Activated CD4-positive, alpha-beta T cell treated with anti-CD3 and anti-CD28 coated beads, Interleukin-2, amount 10 ng/mL, durations not matched to agents 7 days and 5 days (primary cell): Measurements from ENCODE around the gene SPATA32. TPM values are rescaled to one million over a fixed set of nuclear protein-coding genes. Genes with fewer than 3 reads are reported as not detected.
A peak's percentile ranks its signal among the peaks of the same experiment; 100 is the strongest.

Experiments
- CTCF ChIA-PET: fragments of 350-600 bp; sonication (Branson Sonifier 250); formaldehyde crosslinking; loops from one replicate; lab custom pipeline; 2021; ENCODE audit warnings: antibody characterized with exemption; lab: Charles Lee
- POLR2A ChIA-PET: fragments of 350-600 bp; sonication (Branson Sonifier 250); formaldehyde crosslinking; loops from one replicate; lab custom pipeline; 2021; ENCODE audit warnings: antibody characterized with exemption; lab: Charles Lee
- DNase-seq: peaks from one replicate; pipeline ENCODE4 v3.0.0-alpha.2; 2020
- H3K27ac Mint-ChIP-seq: one replicate; pipeline ENCODE4 v1.8.0; 2021; ENCODE audit warnings: mild to moderate bottlenecking, moderate library complexity, mixed read lengths
- H3K27me3 Mint-ChIP-seq: one replicate; pipeline ENCODE4 v1.8.0; 2021; ENCODE audit warnings: mixed read lengths
- H3K36me3 Mint-ChIP-seq: one replicate; pipeline ENCODE4 v1.8.0; 2021; ENCODE audit warnings: low read depth, mixed read lengths
- H3K4me1 Mint-ChIP-seq: one replicate; pipeline ENCODE4 v1.8.0; 2021; ENCODE audit warnings: mixed read lengths
- H3K4me3 Mint-ChIP-seq: one replicate; pipeline ENCODE4 v1.8.0; 2021; ENCODE audit warnings: mild to moderate bottlenecking, moderate library complexity, mixed read lengths
- H3K9me3 Mint-ChIP-seq: one replicate; pipeline ENCODE4 v1.8.0; 2021; ENCODE audit warnings: mixed read lengths
- total RNA-seq, 2 experiments: library from RNA; stranded (reverse); gene quantifications; one replicate each; pipeline ENCODE4 v1.2.3, GENCODE V29; 2021

The SPATA32 gene
- total RNA-seq, 2 experiments from 2014 or later: 0.27 to 0.67 TPM

DNA sequence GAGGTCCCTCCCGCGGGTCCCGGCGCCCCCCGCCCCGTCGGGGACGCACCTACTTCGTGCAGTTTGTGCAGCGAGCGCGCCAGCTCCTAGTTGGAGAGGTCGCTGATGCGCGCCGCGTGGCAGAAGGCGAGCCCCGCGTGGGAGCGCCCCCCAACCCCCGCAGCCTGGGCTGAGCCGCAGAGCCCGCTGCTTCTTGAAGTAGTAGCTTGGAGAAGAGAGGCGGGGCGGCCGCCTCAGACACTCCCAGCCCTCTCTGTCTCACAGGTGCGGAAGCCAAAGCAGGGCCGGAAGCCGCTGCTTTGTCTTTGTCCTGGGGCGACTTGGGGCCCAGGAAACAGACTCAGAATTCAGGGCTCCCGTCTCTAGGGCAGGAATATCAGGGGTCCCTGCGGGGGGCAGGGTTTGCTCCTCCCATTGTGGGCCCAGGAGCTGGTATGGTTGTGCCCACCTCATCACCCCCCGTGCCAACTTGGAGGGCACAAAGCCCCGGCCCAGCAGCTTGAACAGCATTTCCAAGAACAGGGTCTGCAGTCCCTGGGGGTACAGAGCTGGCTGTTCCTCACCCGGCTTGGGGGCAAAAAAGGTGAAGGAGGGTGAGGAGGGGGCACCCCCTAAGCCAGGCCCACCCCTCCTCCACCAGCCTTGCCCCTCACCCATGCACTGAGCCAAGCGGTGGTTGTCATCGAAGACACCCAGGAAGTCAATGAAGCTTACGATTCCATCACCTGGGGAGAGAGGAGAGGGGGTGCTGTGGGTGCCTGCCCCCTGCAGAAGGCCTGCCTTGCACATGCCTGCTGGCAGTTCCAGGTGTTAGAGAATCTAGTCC lies 13.5 kb downstream of the SPATA32 start:
- Mint-ChIP-seq H3K27me3 (no peaks in the 10 kb centered on the region), H3K36me3 (peaks cover 61% of the 10 kb centered on the region), H3K4me1 (peaks cover 73% of the 10 kb centered on the region), H3K9me3 (no peaks in the 10 kb centered on the region), H3K4me3 (peak overlapping the region; percentile 83), H3K27ac (peak overlapping the region; percentile 95)
- CTCF ChIA-PET: interaction anchor here (0.7 to 5.1 kb wide), 10 partner anchors 8 to 51 kb away, joined by 3 to 39 read pairs (median 4); no protein-coding TSS in a partner anchor
- peak; percentile 89 for DNase-seq
- POLR2A ChIA-PET: interaction anchor here (0.6 to 1.2 kb wide), 6 partner anchors 19 to 149 kb away, joined by 3 to 5 read pairs (median 4); no protein-coding TSS in a partner anchor

DNA sequence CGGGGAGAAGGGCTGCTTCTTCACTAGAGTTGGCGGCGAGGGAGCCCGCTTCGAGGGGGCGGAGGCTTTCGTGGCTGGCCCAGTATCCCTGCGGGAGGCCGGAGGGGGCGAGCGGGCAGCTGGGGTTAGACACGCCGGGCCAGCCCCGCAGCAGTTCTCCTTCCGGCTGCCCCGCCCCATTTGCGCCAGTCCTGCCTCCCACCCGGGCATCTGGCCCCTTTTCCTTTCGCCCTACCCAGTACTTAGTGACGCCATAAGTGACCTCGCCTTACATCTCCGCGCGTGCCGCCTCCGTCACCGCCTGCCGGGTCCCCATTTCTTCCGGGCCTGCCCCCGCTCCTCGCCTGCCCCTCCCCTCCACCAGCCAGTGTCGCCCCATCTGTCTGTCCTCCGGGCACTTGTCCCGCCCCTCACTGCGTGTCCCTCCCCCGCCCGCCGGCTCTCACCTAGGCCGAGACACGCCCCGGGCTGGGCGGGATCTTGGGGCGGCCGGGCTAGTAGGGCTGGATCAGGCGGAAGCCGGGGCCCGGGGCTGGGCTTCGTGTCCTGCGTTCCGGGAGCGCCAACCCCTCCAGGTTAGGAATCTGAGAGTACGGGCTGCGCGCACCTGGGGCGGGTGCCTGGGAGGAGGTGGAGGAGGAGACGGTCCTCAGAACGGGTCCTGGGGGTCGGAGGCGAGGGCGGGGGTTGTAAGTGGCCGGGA lies 14.3 kb downstream of the SPATA32 start:
- H3K36me3 Mint-ChIP-seq: peaks cover 69% of the 10 kb centered on the region
- CTCF ChIA-PET: interaction anchor here (0.9 to 5.1 kb wide), 13 partner anchors 12 to 112 kb away, joined by 3 to 39 read pairs (median 4); partner anchors contain the start of gene ACBD4
- H3K4me3 Mint-ChIP-seq: peak overlapping the region; percentile 83
- no peaks in the 10 kb centered on the region for H3K9me3 Mint-ChIP-seq
- H3K4me1 Mint-ChIP-seq: peaks cover 71% of the 10 kb centered on the region
- POLR2A ChIA-PET: interaction anchor here (0.6 to 1.2 kb wide), 3 partner anchors 18 to 29 kb away, joined by 3 to 5 read pairs (median 3); no protein-coding TSS in a partner anchor
- no peaks in the 10 kb centered on the region for H3K27me3 Mint-ChIP-seq
- peak; percentile 97 for DNase-seq
- H3K27ac Mint-ChIP-seq: peak overlapping the region; percentile 92

DNA sequence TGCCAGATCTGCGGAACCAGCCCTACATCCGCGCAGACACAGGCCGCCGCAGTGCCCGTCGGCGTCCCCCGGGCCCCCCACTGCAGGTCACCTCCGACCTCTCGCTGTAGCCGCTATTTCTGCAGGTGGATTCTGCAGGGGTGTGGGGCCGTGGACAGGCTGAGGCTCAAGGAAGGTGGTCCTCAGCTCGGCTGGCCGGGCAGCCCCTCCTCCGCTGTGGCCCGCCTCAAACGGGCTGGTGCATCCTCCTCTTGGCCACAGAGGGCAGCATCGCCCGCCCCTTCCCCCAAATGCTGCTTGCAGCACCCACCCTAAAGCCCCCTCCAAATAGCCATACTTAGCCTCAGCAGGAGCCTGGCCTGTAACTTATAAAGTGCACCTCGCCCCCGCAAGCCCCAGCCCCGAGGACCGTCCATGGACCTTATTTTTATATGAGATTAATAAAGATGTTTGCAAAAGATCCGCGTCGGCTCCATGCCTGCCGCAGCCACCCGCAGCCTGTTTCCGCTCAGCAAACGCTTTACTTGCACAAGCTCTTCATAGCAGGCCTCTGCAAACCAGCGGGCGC lies 14.9 kb downstream of the SPATA32 start:
- POLR2A ChIA-PET: no interaction called here
- Mint-ChIP-seq H3K36me3 (peaks cover 74% of the 10 kb centered on the region), H3K27me3 (no peaks in the 10 kb centered on the region), H3K9me3 (no peaks in the 10 kb centered on the region), H3K27ac (peak overlapping the region; percentile 92), H3K4me1 (peaks cover 72% of the 10 kb centered on the region), H3K4me3 (peak overlapping the region; percentile 83)
- CTCF ChIA-PET: interaction anchor here (1.0 to 5.1 kb wide), 12 partner anchors 12 to 112 kb away, joined by 3 to 39 read pairs (median 4); partner anchors contain the start of genes ACBD4 and FMNL1
- DNase-seq: peak; percentile 81

DNA sequence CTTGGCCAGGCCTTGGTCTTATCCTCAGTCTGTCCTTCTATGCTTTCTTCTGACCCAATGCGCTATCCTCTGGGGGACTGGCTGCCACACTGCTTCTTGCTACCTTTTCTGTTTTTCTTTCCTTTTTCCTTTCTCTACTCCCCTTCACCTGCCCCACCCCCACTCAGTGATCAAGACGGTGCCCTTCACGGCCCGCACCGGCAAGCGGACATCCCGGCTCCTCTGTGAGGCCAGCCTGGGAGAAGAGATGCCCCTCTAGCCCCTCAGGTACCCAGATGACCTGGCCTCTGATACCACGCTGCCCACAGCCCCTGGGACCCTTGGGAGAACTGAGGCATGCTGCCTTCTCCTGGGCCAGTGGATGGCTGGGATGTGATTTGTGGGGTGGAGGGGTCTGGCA lies 15.6 kb downstream of the SPATA32 start:
- Mint-ChIP-seq H3K27me3 (no peaks in the 10 kb centered on the region), H3K36me3 (peaks cover 71% of the 10 kb centered on the region), H3K4me1 (peaks cover 70% of the 10 kb centered on the region), H3K9me3 (no peaks in the 10 kb centered on the region), H3K27ac (peak overlapping the region; percentile 92), H3K4me3 (peak overlapping the region; percentile 83)
- CTCF ChIA-PET: interaction anchor here (0.6 to 5.1 kb wide), 9 partner anchors 14 to 111 kb away, joined by 3 to 39 read pairs (median 4); partner anchors contain the start of genes ACBD4 and FMNL1
- POLR2A ChIA-PET: no interaction called here
- no peak for DNase-seq

DNA sequence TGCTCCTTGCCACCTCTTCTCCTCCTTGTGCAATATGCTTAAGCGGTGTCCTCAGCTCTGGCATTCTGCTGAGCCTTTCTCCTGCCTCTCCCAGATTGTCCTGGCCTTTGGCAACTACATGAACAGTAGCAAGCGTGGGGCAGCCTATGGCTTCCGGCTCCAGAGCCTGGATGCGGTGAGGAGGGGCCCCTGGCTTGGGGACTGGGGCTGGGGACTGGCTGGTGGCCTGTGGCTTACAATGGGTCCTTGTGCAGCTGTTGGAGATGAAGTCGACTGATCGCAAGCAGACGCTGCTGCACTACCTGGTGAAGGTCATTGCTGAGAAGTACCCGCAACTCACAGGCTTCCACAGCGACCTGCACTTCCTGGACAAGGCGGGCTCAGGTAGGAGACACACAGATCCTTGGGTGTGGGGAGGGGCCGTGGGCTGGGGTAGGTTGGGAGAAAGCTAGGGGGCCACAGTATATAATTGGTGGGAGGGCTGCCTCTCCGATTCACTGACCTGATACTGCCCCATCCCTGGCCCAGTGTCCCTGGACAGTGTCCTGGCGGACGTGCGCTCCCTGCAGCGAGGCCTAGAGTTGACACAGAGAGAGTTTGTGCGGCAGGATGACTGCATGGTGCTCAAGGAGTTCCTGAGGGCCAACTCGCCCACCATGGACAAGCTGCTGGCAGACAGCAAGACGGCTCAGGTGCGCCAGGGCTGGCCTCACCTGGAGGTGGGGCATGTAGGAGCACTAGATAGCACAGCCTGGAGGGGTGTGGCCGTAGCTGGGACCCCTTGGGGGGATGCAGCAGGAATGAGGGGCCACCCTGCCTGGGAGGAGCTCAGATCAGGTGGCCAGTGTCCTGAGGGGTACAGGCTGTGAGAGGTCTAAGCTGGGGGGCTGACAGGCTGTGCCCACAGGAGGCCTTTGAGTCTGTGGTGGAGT lies 16.9 kb downstream of the SPATA32 start:
- H3K27ac Mint-ChIP-seq: peak overlapping the region; percentile 60
- ChIA-PET POLR2A (no interaction called here), CTCF (interaction anchor here (0.6 to 5.1 kb wide), 6 partner anchors 9 to 110 kb away, joined by 3 to 39 read pairs (median 4); partner anchors contain the start of gene ACBD4)
- no peak overlapping the region for H3K4me3 Mint-ChIP-seq
- no peaks in the 10 kb centered on the region for H3K27me3 Mint-ChIP-seq
- H3K9me3 Mint-ChIP-seq: no peaks in the 10 kb centered on the region
- DNase-seq: no peak
- peaks cover 60% of the 10 kb centered on the region for H3K4me1 Mint-ChIP-seq
- H3K36me3 Mint-ChIP-seq: peaks cover 74% of the 10 kb centered on the region

DNA sequence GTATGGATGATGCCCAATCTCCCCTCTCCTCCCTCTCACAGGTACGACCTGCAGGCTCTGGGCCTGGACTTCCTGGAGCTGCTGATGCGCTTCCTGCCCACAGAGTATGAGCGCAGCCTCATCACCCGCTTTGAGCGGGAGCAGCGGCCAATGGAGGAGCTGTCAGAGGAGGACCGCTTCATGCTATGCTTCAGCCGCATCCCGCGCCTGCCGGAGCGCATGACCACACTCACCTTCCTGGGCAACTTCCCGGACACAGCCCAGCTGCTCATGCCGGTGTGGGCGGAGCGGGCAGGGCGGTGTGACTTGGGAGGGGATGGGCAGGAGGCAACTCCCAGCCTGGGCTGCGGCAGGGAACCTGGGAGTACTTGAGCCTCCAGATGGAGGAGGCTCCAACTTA lies 18.1 kb downstream of the SPATA32 start:
- Mint-ChIP-seq H3K27ac (peak overlapping the region; percentile 79), H3K9me3 (no peaks in the 10 kb centered on the region), H3K36me3 (peaks cover 76% of the 10 kb centered on the region), H3K4me3 (no peak overlapping the region), H3K4me1 (peaks cover 57% of the 10 kb centered on the region), H3K27me3 (no peaks in the 10 kb centered on the region)
- ChIA-PET POLR2A (no interaction called here), CTCF (interaction anchor here (0.9 to 3.1 kb wide), 4 partner anchors 13 to 108 kb away, joined by 3 to 11 read pairs (median 4); partner anchors contain the start of gene ACBD4)
- no peak for DNase-seq

DNA sequence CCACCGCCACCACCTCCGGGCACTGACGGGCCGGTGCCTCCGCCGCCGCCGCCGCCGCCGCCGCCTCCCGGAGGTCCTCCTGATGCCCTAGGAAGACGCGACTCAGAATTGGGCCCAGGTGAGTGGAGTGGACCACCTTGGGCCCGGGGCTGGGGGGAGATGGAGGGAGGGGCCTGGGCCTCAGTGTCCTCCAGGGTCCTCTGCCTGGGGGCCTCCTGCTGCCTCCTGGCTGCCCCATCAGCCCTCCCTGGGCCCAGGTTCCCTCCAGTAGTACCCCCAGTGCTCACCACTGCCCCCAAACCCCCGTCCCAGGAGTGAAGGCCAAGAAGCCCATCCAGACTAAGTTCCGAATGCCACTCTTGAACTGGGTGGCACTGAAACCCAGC lies 19.9 kb downstream of the SPATA32 start:
- Mint-ChIP-seq H3K4me3 (no peak overlapping the region), H3K4me1 (peaks cover 57% of the 10 kb centered on the region), H3K27ac (no peak overlapping the region), H3K27me3 (no peaks in the 10 kb centered on the region), H3K9me3 (no peaks in the 10 kb centered on the region), H3K36me3 (peaks cover 85% of the 10 kb centered on the region)
- CTCF ChIA-PET: interaction anchor here (1.9 to 3.1 kb wide), 2 partner anchors 11 to 143 kb away, joined by 5 to 11 read pairs; no protein-coding TSS in a partner anchor
- no peak for DNase-seq
- POLR2A ChIA-PET: no interaction called here

DNA sequence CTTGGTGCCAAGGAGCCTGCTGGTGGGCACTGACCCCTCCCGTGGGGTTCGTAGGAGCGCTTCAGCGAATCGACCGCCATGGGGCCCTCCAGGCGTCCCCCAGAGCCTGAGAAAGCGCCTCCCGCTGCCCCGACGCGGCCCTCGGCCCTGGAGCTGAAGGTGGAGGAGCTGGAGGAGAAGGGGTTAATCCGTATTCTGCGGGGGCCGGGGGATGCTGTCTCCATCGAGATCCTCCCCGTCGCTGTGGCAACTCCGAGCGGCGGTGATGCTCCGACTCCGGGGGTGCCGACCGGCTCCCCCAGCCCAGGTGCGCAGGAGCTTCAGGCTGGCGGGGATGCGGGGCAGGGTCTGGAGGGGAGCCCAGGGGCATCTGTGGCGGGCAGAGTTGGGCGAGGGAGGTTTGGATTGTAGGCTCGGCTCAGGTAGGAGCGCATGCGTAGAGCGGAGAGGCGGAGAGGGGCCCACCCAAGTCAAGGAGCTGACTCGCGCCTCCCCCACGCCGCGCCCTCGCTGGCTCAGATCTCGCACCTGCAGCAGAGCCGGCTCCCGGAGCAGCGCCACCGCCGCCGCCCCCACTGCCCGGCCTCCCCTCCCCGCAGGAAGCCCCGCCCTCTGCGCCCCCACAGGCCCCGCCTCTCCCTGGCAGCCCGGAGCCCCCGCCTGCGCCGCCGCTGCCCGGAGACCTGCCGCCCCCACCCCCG lies 20.4 kb downstream of the SPATA32 start:
- ChIA-PET POLR2A (no interaction called here), CTCF (interaction anchor here (1.9 to 3.1 kb wide), 2 partner anchors 11 to 144 kb away, joined by 5 to 11 read pairs; no protein-coding TSS in a partner anchor)

DNA sequence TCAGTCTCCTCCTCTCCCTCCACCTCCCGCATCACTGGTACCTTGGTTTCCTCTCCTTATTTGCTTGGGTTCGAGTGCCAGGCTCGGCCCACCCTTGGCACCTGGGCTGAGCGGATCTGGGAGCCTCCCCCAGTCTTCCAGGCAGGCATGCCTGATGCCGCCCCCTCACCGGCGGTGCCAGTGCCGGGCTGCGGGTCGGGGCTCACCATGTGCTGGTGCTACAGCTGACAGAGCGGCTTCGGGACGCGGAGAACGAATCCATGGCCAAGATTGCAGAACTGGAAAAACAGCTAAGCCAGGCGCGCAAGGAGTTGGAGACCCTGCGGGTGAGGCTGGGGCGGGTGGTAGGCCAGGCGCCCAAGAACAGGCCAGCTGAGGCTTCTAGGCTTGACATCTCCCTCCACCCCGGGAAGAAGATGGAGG lies 21.0 kb downstream of the SPATA32 start:
- Mint-ChIP-seq H3K36me3 (peaks cover 81% of the 10 kb centered on the region), H3K4me1 (peaks cover 48% of the 10 kb centered on the region), H3K4me3 (no peak overlapping the region), H3K27ac (peak overlapping the region; percentile 5), H3K9me3 (no peaks in the 10 kb centered on the region), H3K27me3 (no peaks in the 10 kb centered on the region)
- ChIA-PET POLR2A (no interaction called here), CTCF (interaction anchor here (1.9 kb wide), 1 partner anchor 145 kb away, joined by 5 read pairs; no protein-coding TSS in a partner anchor)
- DNase-seq: no peak

More for the DNA sequence above, 20.4 kb downstream of the SPATA32 start:
- Mint-ChIP-seq H3K27me3 (no peaks in the 10 kb centered on the region), H3K4me3 (no peak overlapping the region), H3K27ac (no peak overlapping the region), H3K36me3 (peaks cover 82% of the 10 kb centered on the region), H3K9me3 (no peaks in the 10 kb centered on the region), H3K4me1 (peaks cover 52% of the 10 kb centered on the region)
- no peak for DNase-seq

DNA sequence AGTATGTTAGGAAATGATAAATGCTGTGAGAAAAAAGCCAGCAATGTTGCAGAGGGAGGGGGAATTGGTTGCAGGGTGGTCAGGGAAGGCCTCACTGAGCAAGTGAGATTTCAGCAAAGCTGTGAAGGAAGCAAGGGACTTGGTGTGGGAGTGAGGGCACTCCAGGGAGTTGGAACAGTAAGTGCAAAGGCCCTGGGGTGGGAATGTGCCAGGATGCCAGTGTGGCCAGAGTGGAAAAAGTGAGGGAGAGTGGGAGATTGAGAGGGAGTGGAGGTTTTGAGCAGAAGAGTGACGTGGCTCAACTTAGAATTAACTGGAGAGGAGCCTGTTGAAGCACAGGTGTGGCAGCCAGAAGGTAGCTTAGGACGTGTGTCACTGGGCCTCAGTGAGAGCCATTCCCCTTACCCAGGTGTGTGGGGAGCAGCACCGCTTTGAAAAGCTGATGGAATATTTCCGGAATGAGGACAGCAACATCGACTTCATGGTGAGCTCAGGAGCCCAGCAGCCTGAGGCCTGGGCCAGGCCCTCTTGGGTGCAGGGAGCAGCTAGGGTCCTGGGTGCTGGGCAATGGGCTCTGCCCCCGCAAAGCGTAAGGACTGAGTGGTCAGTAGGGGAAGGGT lies 23.6 kb downstream of the SPATA32 start:
- peak overlapping the region; percentile 60 for H3K27ac Mint-ChIP-seq
- H3K9me3 Mint-ChIP-seq: no peaks in the 10 kb centered on the region
- POLR2A ChIA-PET: no interaction called here
- H3K36me3 Mint-ChIP-seq: peaks cover 78% of the 10 kb centered on the region
- CTCF ChIA-PET: interaction anchor here (0.6 to 1.5 kb wide), 4 partner anchors 17 to 114 kb away, joined by 3 to 4 read pairs (median 3); no protein-coding TSS in a partner anchor
- DNase-seq: no peak
- no peak overlapping the region for H3K4me3 Mint-ChIP-seq
- H3K4me1 Mint-ChIP-seq: peaks cover 52% of the 10 kb centered on the region
- no peaks in the 10 kb centered on the region for H3K27me3 Mint-ChIP-seq
